Progenitor cell of endocrine pancreas (in vitro differentiated cells): ENCODE results near the gene LMTK2. TPM values are rescaled to one million over a fixed set of nuclear protein-coding genes. Genes with fewer than 3 reads are reported as not detected.

Experiments used
- DNase-seq: peaks from one replicate; pipeline ENCODE4 v3.0.0; 2021; ENCODE audit warnings: low spot score; ENCODE audit not compliant: unreplicated experiment
- H3K27ac Mint-ChIP-seq: 2 replicates; pipeline ENCODE4 v1.8.0; 2021; ENCODE audit warnings: mild to moderate bottlenecking, moderate library complexity, mixed read lengths
- H3K27me3 Mint-ChIP-seq: 2 replicates; pipeline ENCODE4 v1.8.0; 2021; ENCODE audit warnings: mixed read lengths
- H3K36me3 Mint-ChIP-seq: 2 replicates; pipeline ENCODE4 v1.8.0; 2022; ENCODE audit warnings: mixed read lengths; ENCODE audit not compliant: insufficient read depth
- H3K4me1 Mint-ChIP-seq: 2 replicates; pipeline ENCODE4 v1.8.0; 2021; ENCODE audit warnings: low read depth, mixed read lengths
- H3K4me3 Mint-ChIP-seq: 2 replicates; pipeline ENCODE4 v1.8.0; 2021; ENCODE audit warnings: low read depth, mild to moderate bottlenecking, moderate library complexity, mixed read lengths
- H3K9me3 Mint-ChIP-seq: 2 replicates; pipeline ENCODE4 v1.8.0; 2021; ENCODE audit warnings: low read depth, mixed read lengths
- total RNA-seq: library from RNA; stranded (reverse); gene quantifications from 2 replicates; pipeline ENCODE4 v1.2.1, GENCODE V29; 2021
- TF ChIP-seq, protein P1 (sequence below): fragments of 200-600 bp; sonication (generic); IDR thresholded peaks from one replicate; pipeline ENCODE4 v1.5.0; 2021; ENCODE audit warnings: antibody characterized with exemption, mild to moderate bottlenecking; ENCODE audit not compliant: unreplicated experiment

Gene LMTK2
- total RNA-seq, 1 donor from 2014 or later, result 32.3 TPM

DNA sequence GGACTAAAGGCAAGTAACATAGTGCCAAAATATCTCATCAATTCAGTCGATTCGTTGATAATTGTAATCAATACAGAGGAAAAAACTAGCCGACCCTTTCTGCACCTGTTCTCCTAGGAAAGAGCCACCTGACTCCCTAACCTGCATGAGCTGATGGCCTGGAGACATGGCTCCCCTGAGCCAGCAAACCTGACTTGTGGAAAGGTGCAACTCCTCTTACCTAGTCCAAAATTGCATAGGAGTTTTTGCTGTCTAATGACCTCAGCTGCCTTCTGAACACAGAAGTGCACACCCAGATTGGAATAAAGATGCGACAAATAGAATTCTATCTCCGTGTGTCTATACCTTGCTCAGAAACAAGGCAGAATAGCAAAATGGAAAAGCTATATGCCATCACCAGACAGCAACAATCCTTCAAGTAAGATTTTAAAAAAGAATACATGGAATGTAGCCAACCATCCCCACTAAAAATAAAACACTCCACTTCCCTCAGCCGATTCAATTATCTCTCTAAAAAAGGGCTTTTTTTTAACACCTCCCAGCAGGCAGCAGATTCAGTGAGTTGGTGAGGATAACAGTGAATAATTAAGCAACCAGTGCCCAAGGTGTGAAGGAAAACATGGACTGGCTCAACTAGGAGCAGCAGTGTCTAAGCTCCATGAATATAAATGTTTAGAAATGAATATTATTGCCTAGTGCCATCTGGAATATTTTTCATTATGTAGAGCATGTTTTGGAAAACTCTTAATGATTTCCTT, 26.6 kb upstream of the LMTK2 start:
- Mint-ChIP-seq H3K27me3 (no peaks in the 10 kb centered on the region), H3K36me3 (no peaks in the 10 kb centered on the region), H3K4me1 (peaks cover 13% of the 10 kb centered on the region), H3K27ac (no peak overlapping the region), H3K9me3 (no peaks in the 10 kb centered on the region), H3K4me3 (no peak overlapping the region)
- TF ChIP-seq, protein P1, sequence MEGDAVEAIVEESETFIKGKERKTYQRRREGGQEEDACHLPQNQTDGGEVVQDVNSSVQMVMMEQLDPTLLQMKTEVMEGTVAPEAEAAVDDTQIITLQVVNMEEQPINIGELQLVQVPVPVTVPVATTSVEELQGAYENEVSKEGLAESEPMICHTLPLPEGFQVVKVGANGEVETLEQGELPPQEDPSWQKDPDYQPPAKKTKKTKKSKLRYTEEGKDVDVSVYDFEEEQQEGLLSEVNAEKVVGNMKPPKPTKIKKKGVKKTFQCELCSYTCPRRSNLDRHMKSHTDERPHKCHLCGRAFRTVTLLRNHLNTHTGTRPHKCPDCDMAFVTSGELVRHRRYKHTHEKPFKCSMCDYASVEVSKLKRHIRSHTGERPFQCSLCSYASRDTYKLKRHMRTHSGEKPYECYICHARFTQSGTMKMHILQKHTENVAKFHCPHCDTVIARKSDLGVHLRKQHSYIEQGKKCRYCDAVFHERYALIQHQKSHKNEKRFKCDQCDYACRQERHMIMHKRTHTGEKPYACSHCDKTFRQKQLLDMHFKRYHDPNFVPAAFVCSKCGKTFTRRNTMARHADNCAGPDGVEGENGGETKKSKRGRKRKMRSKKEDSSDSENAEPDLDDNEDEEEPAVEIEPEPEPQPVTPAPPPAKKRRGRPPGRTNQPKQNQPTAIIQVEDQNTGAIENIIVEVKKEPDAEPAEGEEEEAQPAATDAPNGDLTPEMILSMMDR, result no peak
- DNase-seq, result no peak

DNA sequence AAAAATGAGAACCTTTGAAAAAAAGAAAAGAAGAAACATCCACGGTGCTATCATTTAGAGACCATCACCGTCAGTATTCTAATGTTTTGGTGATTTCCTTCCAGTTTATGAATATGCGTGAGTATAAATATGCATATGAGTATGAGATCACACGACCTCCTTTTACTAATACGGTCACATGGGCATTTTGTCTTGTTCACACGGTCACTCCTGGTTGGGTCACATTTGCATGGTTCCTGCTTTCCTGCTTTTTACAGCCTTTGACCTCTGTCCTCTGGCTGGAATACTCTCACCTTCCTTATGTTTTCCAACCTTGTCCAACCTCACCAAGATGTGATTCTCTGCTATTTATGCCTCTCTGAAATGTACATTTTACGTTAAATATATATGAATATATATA, 25.3 kb upstream of the LMTK2 start:
- TF ChIP-seq, protein P1, result no peak
- Mint-ChIP-seq H3K27me3 (no peaks in the 10 kb centered on the region), H3K4me3 (no peak overlapping the region), H3K36me3 (no peaks in the 10 kb centered on the region), H3K27ac (no peak overlapping the region), H3K9me3 (no peaks in the 10 kb centered on the region), H3K4me1 (peaks cover 13% of the 10 kb centered on the region)
- DNase-seq, result no peak

DNA sequence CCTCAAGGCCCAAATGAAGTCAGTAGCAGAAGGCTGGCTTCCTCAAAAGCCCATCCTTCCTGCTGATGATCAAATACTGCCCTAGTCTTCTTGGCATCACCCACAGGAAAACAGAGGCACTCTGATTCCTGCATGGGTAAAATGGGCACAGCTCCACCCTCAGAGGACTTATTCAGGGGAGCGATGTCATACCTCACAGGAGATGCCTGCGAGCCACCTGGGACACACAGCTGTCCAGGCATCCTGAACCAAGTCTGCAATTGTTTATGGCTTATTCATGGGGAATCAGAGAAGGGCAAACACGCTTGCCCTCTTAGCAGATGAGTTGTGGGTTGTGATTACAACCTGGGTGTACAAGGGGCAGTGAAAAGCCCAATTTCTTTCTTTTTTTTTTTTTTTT, 22.0 kb upstream of the LMTK2 start:
- Mint-ChIP-seq H3K4me1 (peaks cover 12% of the 10 kb centered on the region), H3K36me3 (no peaks in the 10 kb centered on the region), H3K4me3 (no peak overlapping the region), H3K9me3 (no peaks in the 10 kb centered on the region), H3K27ac (no peak overlapping the region), H3K27me3 (no peaks in the 10 kb centered on the region)
- no peak for DNase-seq
- TF ChIP-seq, protein P1, result no peak

DNA sequence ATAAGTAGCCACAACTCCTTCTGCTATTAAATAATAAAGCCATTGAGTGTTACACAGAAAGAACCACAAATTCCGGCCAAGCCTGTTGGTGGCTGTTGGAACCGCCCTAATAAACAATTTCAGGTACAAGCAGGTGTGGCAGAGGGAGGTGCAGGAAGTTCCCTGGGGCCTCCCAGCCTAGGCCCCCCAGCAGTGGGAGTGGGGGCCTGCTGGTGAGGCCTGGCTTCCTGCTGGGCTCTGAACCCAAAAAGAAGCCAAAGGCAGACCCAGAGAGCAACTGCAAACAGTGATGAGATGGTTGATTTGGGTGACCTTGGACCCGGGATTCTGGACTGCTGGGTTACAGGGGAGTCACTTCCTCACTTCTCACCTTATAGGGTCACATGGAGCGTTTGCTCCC, 21.0 kb upstream of the LMTK2 start:
- H3K27ac Mint-ChIP-seq, result peak overlapping the region; percentile 52
- peaks cover 7% of the 10 kb centered on the region for H3K4me1 Mint-ChIP-seq
- H3K27me3 Mint-ChIP-seq, result no peaks in the 10 kb centered on the region
- H3K36me3 Mint-ChIP-seq, result no peaks in the 10 kb centered on the region
- TF ChIP-seq, protein P1, result no peak
- no peak for DNase-seq
- no peak overlapping the region for H3K4me3 Mint-ChIP-seq
- H3K9me3 Mint-ChIP-seq, result no peaks in the 10 kb centered on the region

DNA sequence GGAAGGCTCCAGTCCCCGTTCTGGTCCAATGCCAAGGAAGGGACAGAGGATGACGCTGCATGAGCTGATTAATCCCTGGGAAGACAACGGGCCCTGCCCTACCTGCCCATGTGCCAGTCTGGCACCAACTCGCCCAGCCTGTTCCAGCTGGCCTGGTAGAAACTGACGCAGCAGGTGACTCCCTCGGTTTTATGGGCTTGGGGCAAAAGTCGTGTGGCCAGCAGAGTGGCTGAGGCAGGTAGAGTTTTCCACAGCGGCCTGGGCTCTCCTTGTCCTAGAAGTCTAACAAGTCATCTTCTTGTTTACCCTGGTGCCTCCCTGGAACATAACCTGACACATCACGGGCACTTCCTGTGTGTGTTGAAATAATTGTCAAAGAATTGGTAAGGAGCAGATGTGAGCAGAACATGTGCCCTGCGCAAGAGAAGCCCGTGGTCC, 20.4 kb upstream of the LMTK2 start:
- DNase-seq, result no peak
- Mint-ChIP-seq H3K27ac (no peak overlapping the region), H3K9me3 (no peaks in the 10 kb centered on the region), H3K4me1 (peaks cover 7% of the 10 kb centered on the region), H3K4me3 (no peak overlapping the region), H3K36me3 (no peaks in the 10 kb centered on the region), H3K27me3 (no peaks in the 10 kb centered on the region)
- TF ChIP-seq, protein P1, result no peak
